SK-N-SH (cell line): ENCODE results near the gene GSK3A. TPM values are rescaled to one million over a fixed set of nuclear protein-coding genes. Genes with fewer than 3 reads are reported as not detected.

Experiments
- CTCF ChIA-PET: fragments of 300-600, 350-600 bp; formaldehyde crosslinking; extraction: SDS; loops from one replicate; lab custom pipeline; 2021; lab: Yijun Ruan, JAX
- POLR2A ChIA-PET: fragments of 350-600 bp; sonication (Branson Sonifier 250); formaldehyde crosslinking; extraction: SDS; loops from one replicate; lab custom pipeline; 2020; ENCODE audit warnings: antibody characterized with exemption, inconsistent platforms; lab: Yijun Ruan, JAX
- DNase-seq: peaks from one replicate; pipeline ENCODE4 v3.0.0; 2012
- H2AFZ ChIP-seq: fragments of 200-600 bp; sonication (generic); 2 replicates; pipeline ENCODE4 v1.8.1; 2016; ENCODE audit warnings: antibody characterized with exemption, mild to moderate bottlenecking, low read depth
- H3F3A ChIP-seq: fragments of 200-600 bp; sonication (generic); replicated peaks from 2 replicates; pipeline ENCODE3; 2016; ENCODE audit warnings: antibody characterized with exemption, mild to moderate bottlenecking; ENCODE audit not compliant: insufficient read depth
- H3K27ac ChIP-seq, 2 experiments: fragments of 200-500 bp in 1 of 2; fragments of 200-600 bp in 1 of 2; sonication (Bioruptor generic) in 1 of 2; sonication (generic), shearing (Covaris generic) in 1 of 2; 2 replicates each; pipeline versions ENCODE4 v1.5.1 to v1.6.1; 2014 to 2016; ENCODE audit warnings: low read depth in 2 of 2, inconsistent platforms in 1 of 2, low read length in 1 of 2, mild to moderate bottlenecking in 1 of 2, mixed read lengths in 1 of 2
- H3K27me3 ChIP-seq: fragments of 200-600 bp; sonication (generic), shearing (Covaris generic); 2 replicates; pipeline ENCODE4 v1.6.1; 2016; ENCODE audit warnings: mixed run types; ENCODE audit not compliant: insufficient read depth
- H3K36me3 ChIP-seq, 2 experiments: fragments of 200-500 bp in 1 of 2; fragments of 200-600 bp in 1 of 2; sonication (Bioruptor generic) in 1 of 2; sonication (generic) in 1 of 2; replicated peaks in 1 of 2; 2 replicates each; pipeline versions ENCODE3 to v1.5.1; 2014 to 2016; ENCODE audit warnings: low read length in 1 of 2, mild to moderate bottlenecking in 1 of 2; ENCODE audit not compliant: insufficient read depth in 2 of 2, control insufficient read depth in 1 of 2
- H3K4me1 ChIP-seq, 2 experiments: fragments of 200-500 bp in 1 of 2; fragments of 200-600 bp in 1 of 2; sonication (Bioruptor generic) in 1 of 2; sonication (generic), shearing (Covaris generic) in 1 of 2; 2 replicates each; pipeline versions ENCODE4 v1.5.1 to v1.6.1; 2014 to 2016; ENCODE audit warnings: low read depth in 1 of 2, low read length in 1 of 2, mixed run types in 1 of 2; ENCODE audit not compliant: insufficient read depth in 2 of 2, control insufficient read depth in 1 of 2
- H3K4me2 ChIP-seq: fragments of 200-600 bp; sonication (generic), shearing (Covaris generic); 2 replicates; pipeline ENCODE4 v1.6.1; 2017; ENCODE audit warnings: mixed run types
- H3K4me3 ChIP-seq, 2 experiments: fragments of 200-500 bp in 1 of 2; fragments of 200-600 bp in 1 of 2; sonication (Bioruptor generic) in 1 of 2; sonication (generic), shearing (Covaris generic) in 1 of 2; 2 replicates each; pipeline versions ENCODE4 v1.5.1 to v1.8.1; 2014 to 2016; ENCODE audit warnings: low read depth in 2 of 2, inconsistent platforms in 1 of 2, low read length in 1 of 2, mild to moderate bottlenecking in 1 of 2, mixed read lengths in 1 of 2, moderate library complexity in 1 of 2
- H3K79me2 ChIP-seq: fragments of 200-600 bp; sonication (generic); 2 replicates; pipeline ENCODE4 v1.8.1; 2017; ENCODE audit warnings: mild to moderate bottlenecking; ENCODE audit not compliant: insufficient read depth
- H3K9ac ChIP-seq: fragments of 200-600 bp; sonication (generic); 2 replicates; pipeline ENCODE4 v1.6.1; 2017; ENCODE audit warnings: mixed run types
- H3K9me2 ChIP-seq: fragments of 200-600 bp; sonication (generic); 2 replicates; pipeline ENCODE4 v1.6.1; 2017; ENCODE audit warnings: mixed run types
- H3K9me3 ChIP-seq: fragments of 200-600 bp; sonication (generic); 2 replicates; pipeline ENCODE4 v1.6.1; 2017; ENCODE audit warnings: mixed run types, mild to moderate bottlenecking, moderate library complexity
- H4K20me1 ChIP-seq: fragments of 200-600 bp; sonication (generic); 2 replicates; pipeline ENCODE4 v1.6.1; 2017; ENCODE audit warnings: mild to moderate bottlenecking, mixed run types; ENCODE audit not compliant: insufficient read depth
- EZH2phosphoT487 ChIP-seq: fragments of 200-600 bp; sonication (generic); IDR thresholded peaks from 2 replicates; pipeline ENCODE4 v1.6.1; 2017; ENCODE audit warnings: low read depth, mixed run types, mild to moderate bottlenecking, antibody characterized with exemption, moderate library complexity, borderline replicate concordance
- FOSL2 ChIP-seq: IDR thresholded peaks from 2 replicates; pipeline ENCODE4 v1.4.0; 2012; ENCODE audit warnings: low read depth, mild to moderate bottlenecking, moderate library complexity, borderline replicate concordance
- FOXJ3 ChIP-seq: sonication (generic); formaldehyde crosslinking; IDR thresholded peaks from 2 replicates; pipeline ENCODE4 v1.5.1; 2020; ENCODE audit warnings: mild to moderate bottlenecking, missing genetic modification reagents
- FOXM1 ChIP-seq: IDR thresholded peaks from 2 replicates; pipeline ENCODE4 v1.4.0; 2012; ENCODE audit warnings: low read depth, mild to moderate bottlenecking
- GABPA ChIP-seq: IDR thresholded peaks from 2 replicates; pipeline ENCODE4 v1.4.0; 2012; ENCODE audit warnings: low read depth, mild to moderate bottlenecking
- GATA2 ChIP-seq: sonication (generic); formaldehyde crosslinking; IDR thresholded peaks from 2 replicates; pipeline ENCODE4 v1.5.0; 2020; ENCODE audit warnings: mild to moderate bottlenecking, missing genetic modification reagents
- IRF3 ChIP-seq: fragments of 150-350 bp; IDR thresholded peaks from 2 replicates; pipeline ENCODE4 v1.6.1; 2016; ENCODE audit warnings: mild to moderate bottlenecking, low read depth, low read length
- JUND ChIP-seq: IDR thresholded peaks from 2 replicates; pipeline ENCODE4 v1.4.0; 2012
- MAX ChIP-seq: IDR thresholded peaks from 2 replicates; pipeline ENCODE4 v1.4.0; 2012; ENCODE audit warnings: low read depth
- MXI1 ChIP-seq: IDR thresholded peaks from 2 replicates; pipeline ENCODE4 v1.6.1; 2012; ENCODE audit warnings: mild to moderate bottlenecking, low read depth, low read length, improper control_type of control experiment
- NRF1 ChIP-seq: IDR thresholded peaks from 2 replicates; pipeline ENCODE4 v1.6.1; 2012; ENCODE audit warnings: low read depth, mild to moderate bottlenecking, low read length
- POLR2AphosphoS5 ChIP-seq: IDR thresholded peaks from 2 replicates; pipeline ENCODE4 v1.6.1; 2012; ENCODE audit warnings: low read depth, low read length
- RFX5 ChIP-seq: IDR thresholded peaks from 2 replicates; pipeline ENCODE4 v1.6.1; 2012; ENCODE audit warnings: mild to moderate bottlenecking, improper control_type of control experiment, low read length
- SMC3 ChIP-seq: IDR thresholded peaks from 2 replicates; pipeline ENCODE4 v1.6.1; 2012; ENCODE audit warnings: low read depth, low read length, improper control_type of control experiment
- TAF1 ChIP-seq: IDR thresholded peaks from 2 replicates; pipeline ENCODE4 v1.6.1; 2012; ENCODE audit warnings: low read depth, mild to moderate bottlenecking, low read length, moderate library complexity, borderline replicate concordance
- TEAD4 ChIP-seq: IDR thresholded peaks from 2 replicates; pipeline ENCODE4 v1.4.0; 2012; ENCODE audit warnings: mild to moderate bottlenecking, borderline replicate concordance; ENCODE audit not compliant: insufficient read depth
- USF2 ChIP-seq: fragments of 150-350 bp; IDR thresholded peaks from 2 replicates; pipeline ENCODE4 v1.6.1; 2017; ENCODE audit warnings: antibody characterized with exemption, low read length, low read depth, borderline replicate concordance
- whole genome bisulfite sequencing: methylation state at CpG from one replicate; pipeline ENCODE4 v1.1.6; 2017; ENCODE audit warnings: low lambda C conversion rate; 5-methylcytosine and 5-hydroxymethylcytosine counted together
- polyA plus RNA-seq, 3 experiments: library from polyadenylated mRNA; depleted of rRNA; stranded (reverse); fragments of >200 nt; gene quantifications; 2 replicates each; pipeline ENCODE4 v1.2.3, GENCODE V29; 2012
- TF ChIP-seq, protein P1 (sequence below): IDR thresholded peaks from 2 replicates; pipeline ENCODE4 v1.6.1; 2012; ENCODE audit warnings: mild to moderate bottlenecking, low read depth, low read length, moderate library complexity

GSK3A gene
- polyA plus RNA-seq, 1 of the 3 experiments (the other 2 are of a cell fraction), result 42.1 TPM

DNA sequence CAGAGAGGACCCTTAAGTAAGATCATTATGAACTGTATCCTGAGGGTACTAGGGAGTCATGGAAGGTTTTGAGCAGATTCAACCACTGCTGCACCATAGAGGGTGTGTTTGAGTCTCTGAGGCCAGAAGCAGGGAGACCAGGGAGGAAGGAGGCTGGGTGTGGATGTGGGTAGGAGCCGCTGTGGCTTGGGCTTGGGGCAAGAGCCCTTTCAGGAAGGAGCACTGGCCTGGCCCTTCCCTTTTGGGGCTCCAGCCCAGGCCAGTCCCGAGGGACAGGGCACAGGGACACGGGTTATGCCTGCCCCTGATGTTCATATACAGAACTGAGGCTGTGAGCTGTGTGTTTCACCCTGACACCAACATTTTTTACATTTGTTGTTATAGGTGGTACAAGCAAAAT lies 33.9 kb upstream of the GSK3A start:
- Histone ChIP-seq H4K20me1 (no peaks in the 10 kb centered on the region), H2AFZ (no peak overlapping the region), H3K9me2 (no peaks in the 10 kb centered on the region), H3K4me2 (peak overlapping the region; percentile 33; the same call in 1 of the 2 replicates), H3K4me3 (no peak overlapping the region), H3K79me2 (peaks cover 81% of the 10 kb centered on the region), H3F3A (peaks cover 33% of the 10 kb centered on the region), H3K27me3 (no peaks in the 10 kb centered on the region), H3K36me3 (peaks cover 13 to 39% of the 10 kb centered on the region in 2 experiments)
- POLR2A ChIA-PET, result no interaction called here
- 86% methylated on average over 3 of the region's 3 CpGs for WGBS
- DNase-seq, result no peak
- CTCF ChIA-PET, result interaction anchor here (7.1 kb wide), 1 partner anchor 30 kb away, joined by 205 read pairs; the partner anchor contains the start of gene GSK3A
- TF ChIP-seq GABPA, result no peak
- no peak for TF ChIP-seq IRF3
- TF ChIP-seq GATA2 (CRISPR knock-in tag), result no peak
- TF ChIP-seq SMC3, result no peak
- no peak for TF ChIP-seq RFX5
- no peak for TF ChIP-seq TAF1
- TF ChIP-seq MXI1, result no peak
- TF ChIP-seq TEAD4, result no peak
- TF ChIP-seq EZH2phosphoT487, result no peak
- no peak for TF ChIP-seq FOSL2
- TF ChIP-seq, all 33 proteins: peak for 0
- peak overlapping the region; percentile 93 to 96; a peak in 3 of 4 replicates for H3K27ac ChIP-seq
- H3K4me1 ChIP-seq, result peaks cover 35 to 57% of the 10 kb centered on the region in 2 experiments; a peak in 3 of 4 replicates
- H3K9me3 ChIP-seq, result no peaks in the 10 kb centered on the region
- H3K9ac ChIP-seq, result no peak overlapping the region

GRCh38 chr19:42275517-42275916 lies 33.1 kb upstream of the GSK3A start:
- Histone ChIP-seq H3K9me2 (no peaks in the 10 kb centered on the region), H3K27me3 (no peaks in the 10 kb centered on the region), H3K9ac (no peak overlapping the region), H4K20me1 (no peaks in the 10 kb centered on the region), H3K36me3 (peaks cover 13 to 39% of the 10 kb centered on the region in 2 experiments), H3K4me2 (peak overlapping the region; percentile 55), H3F3A (peaks cover 31% of the 10 kb centered on the region), H3K79me2 (peaks cover 89% of the 10 kb centered on the region), H3K9me3 (no peaks in the 10 kb centered on the region), H3K27ac (peak overlapping the region in 1 of 2 experiments; percentile 96; a peak in 1 of 4 replicates), H3K4me1 (peaks cover 36 to 63% of the 10 kb centered on the region in 2 experiments; a peak in 3 of 4 replicates), H3K4me3 (no peak overlapping the region), H2AFZ (no peak overlapping the region)
- no peak for DNase-seq
- ChIA-PET POLR2A (no interaction called here), CTCF (interaction anchor here (1.1 kb wide), 1 partner anchor 36 kb away, joined by 4 read pairs; no protein-coding TSS in a partner anchor)
- WGBS, result 90% methylated on average over 3 of the region's 3 CpGs
- TF ChIP-seq MAX, result no peak
- TF ChIP-seq NRF1, result no peak
- TF ChIP-seq RFX5, result no peak
- no peak for TF ChIP-seq FOXM1
- TF ChIP-seq USF2, result no peak
- no peak for TF ChIP-seq FOXJ3
- TF ChIP-seq GATA2 (CRISPR knock-in tag), result no peak
- TF ChIP-seq JUND, result no peak
- no peak for TF ChIP-seq TEAD4
- TF ChIP-seq, protein P1, sequence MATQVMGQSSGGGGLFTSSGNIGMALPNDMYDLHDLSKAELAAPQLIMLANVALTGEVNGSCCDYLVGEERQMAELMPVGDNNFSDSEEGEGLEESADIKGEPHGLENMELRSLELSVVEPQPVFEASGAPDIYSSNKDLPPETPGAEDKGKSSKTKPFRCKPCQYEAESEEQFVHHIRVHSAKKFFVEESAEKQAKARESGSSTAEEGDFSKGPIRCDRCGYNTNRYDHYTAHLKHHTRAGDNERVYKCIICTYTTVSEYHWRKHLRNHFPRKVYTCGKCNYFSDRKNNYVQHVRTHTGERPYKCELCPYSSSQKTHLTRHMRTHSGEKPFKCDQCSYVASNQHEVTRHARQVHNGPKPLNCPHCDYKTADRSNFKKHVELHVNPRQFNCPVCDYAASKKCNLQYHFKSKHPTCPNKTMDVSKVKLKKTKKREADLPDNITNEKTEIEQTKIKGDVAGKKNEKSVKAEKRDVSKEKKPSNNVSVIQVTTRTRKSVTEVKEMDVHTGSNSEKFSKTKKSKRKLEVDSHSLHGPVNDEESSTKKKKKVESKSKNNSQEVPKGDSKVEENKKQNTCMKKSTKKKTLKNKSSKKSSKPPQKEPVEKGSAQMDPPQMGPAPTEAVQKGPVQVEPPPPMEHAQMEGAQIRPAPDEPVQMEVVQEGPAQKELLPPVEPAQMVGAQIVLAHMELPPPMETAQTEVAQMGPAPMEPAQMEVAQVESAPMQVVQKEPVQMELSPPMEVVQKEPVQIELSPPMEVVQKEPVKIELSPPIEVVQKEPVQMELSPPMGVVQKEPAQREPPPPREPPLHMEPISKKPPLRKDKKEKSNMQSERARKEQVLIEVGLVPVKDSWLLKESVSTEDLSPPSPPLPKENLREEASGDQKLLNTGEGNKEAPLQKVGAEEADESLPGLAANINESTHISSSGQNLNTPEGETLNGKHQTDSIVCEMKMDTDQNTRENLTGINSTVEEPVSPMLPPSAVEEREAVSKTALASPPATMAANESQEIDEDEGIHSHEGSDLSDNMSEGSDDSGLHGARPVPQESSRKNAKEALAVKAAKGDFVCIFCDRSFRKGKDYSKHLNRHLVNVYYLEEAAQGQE, result no peak
- TF ChIP-seq IRF3, result no peak
- no peak for TF ChIP-seq POLR2AphosphoS5
